H1 (cell line): Measurements from ENCODE around the gene PROK1. TPM values are rescaled to one million over a fixed set of nuclear protein-coding genes. Genes with fewer than 3 reads are reported as not detected.

Source experiments
- CHD2 ChIP-seq: IDR thresholded peaks from 2 replicates; pipeline ENCODE4 v1.6.1; 2012; ENCODE audit warnings: low read length, improper control_type of control experiment
- EGR1 ChIP-seq: IDR thresholded peaks from 2 replicates; pipeline ENCODE4 v1.6.1; 2011; ENCODE audit warnings: low read depth, low read length, borderline replicate concordance
- SRF ChIP-seq: IDR thresholded peaks from 2 replicates; pipeline ENCODE4 v1.6.1; 2011; ENCODE audit warnings: mild to moderate bottlenecking, low read depth, low read length, moderate library complexity
- ZNF274 ChIP-seq: IDR thresholded peaks from 2 replicates; pipeline ENCODE4 v1.7.0; 2012; ENCODE audit warnings: low read length, borderline replicate concordance; ENCODE audit errors: extremely low read depth
- polyA plus RNA-seq, 7 experiments: library from polyadenylated mRNA; depleted of rRNA in 3 of 7; stranded (reverse) in 5 of 7; unstranded in 2 of 7; fragments of >200 nt in 5 of 7; fragments of 200-250 nt in 2 of 7; gene quantifications; 1 replicate in 5 of 7; 2 replicates in 1 of 7; 4 replicates in 1 of 7; pipeline versions ENCODE4 v1.2.1 to v1.2.3, GENCODE V29; 2011 to 2013; ENCODE audit warnings: missing spikeins in 2 of 7, mixed read lengths in 2 of 7
- total RNA-seq: library from RNA; stranded (reverse); fragmentation: NEBNext Ultra II Directional; extraction: Animal tissue kit (Norgen Biotek cat#: 25700); gene quantifications from 2 replicates; pipeline ENCODE4 v1.2.1, GENCODE V29; 2021
- TF ChIP-seq, protein P1 (sequence below): IDR thresholded peaks from 2 replicates; pipeline ENCODE4 v1.6.1; 2011; ENCODE audit warnings: low read depth, mild to moderate bottlenecking, low read length; ENCODE audit not compliant: insufficient read depth
- TF ChIP-seq, protein P2 (sequence below): fragments of 300-600 bp; sonication (generic); IDR thresholded peaks from 2 replicates; pipeline ENCODE4 v1.7.1; 2012; ENCODE audit warnings: low read length, moderate library complexity, mild to moderate bottlenecking, inconsistent platforms; ENCODE audit not compliant: insufficient replicate concordance

PROK1 gene
- total and polyA plus RNA-seq, 2 of the 8 experiments (the other 6 are each of a cell fraction or from before 2014, with no cell fraction given) = 0.12 TPM; not detected in 1

DNA sequence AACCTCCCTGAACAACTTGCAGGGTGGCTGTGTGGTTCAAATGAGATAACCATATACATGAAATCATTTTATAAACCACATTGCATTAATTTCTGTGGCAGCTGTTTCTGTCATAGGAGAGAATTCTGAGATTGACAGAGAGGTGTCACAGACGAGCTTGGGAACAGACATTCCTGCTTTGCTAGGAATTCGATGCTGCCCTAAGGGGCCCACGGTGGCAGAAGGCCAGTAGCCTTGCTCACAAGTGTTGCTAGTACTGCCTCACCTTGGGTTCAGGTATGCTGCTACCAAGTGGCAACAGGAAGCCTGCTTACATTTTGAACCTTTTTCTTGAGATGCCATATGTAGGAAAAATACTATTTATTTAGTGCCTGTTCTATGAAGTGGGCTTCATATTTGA, 54.6 kb downstream of the PROK1 start (continued):
- TF ChIP-seq, protein P1, sequence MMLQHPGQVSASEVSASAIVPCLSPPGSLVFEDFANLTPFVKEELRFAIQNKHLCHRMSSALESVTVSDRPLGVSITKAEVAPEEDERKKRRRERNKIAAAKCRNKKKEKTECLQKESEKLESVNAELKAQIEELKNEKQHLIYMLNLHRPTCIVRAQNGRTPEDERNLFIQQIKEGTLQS = no peak
- TF ChIP-seq CHD2 (no peak), EGR1 (no peak), ZNF274 (no peak), SRF (no peak)
- TF ChIP-seq, protein P2, sequence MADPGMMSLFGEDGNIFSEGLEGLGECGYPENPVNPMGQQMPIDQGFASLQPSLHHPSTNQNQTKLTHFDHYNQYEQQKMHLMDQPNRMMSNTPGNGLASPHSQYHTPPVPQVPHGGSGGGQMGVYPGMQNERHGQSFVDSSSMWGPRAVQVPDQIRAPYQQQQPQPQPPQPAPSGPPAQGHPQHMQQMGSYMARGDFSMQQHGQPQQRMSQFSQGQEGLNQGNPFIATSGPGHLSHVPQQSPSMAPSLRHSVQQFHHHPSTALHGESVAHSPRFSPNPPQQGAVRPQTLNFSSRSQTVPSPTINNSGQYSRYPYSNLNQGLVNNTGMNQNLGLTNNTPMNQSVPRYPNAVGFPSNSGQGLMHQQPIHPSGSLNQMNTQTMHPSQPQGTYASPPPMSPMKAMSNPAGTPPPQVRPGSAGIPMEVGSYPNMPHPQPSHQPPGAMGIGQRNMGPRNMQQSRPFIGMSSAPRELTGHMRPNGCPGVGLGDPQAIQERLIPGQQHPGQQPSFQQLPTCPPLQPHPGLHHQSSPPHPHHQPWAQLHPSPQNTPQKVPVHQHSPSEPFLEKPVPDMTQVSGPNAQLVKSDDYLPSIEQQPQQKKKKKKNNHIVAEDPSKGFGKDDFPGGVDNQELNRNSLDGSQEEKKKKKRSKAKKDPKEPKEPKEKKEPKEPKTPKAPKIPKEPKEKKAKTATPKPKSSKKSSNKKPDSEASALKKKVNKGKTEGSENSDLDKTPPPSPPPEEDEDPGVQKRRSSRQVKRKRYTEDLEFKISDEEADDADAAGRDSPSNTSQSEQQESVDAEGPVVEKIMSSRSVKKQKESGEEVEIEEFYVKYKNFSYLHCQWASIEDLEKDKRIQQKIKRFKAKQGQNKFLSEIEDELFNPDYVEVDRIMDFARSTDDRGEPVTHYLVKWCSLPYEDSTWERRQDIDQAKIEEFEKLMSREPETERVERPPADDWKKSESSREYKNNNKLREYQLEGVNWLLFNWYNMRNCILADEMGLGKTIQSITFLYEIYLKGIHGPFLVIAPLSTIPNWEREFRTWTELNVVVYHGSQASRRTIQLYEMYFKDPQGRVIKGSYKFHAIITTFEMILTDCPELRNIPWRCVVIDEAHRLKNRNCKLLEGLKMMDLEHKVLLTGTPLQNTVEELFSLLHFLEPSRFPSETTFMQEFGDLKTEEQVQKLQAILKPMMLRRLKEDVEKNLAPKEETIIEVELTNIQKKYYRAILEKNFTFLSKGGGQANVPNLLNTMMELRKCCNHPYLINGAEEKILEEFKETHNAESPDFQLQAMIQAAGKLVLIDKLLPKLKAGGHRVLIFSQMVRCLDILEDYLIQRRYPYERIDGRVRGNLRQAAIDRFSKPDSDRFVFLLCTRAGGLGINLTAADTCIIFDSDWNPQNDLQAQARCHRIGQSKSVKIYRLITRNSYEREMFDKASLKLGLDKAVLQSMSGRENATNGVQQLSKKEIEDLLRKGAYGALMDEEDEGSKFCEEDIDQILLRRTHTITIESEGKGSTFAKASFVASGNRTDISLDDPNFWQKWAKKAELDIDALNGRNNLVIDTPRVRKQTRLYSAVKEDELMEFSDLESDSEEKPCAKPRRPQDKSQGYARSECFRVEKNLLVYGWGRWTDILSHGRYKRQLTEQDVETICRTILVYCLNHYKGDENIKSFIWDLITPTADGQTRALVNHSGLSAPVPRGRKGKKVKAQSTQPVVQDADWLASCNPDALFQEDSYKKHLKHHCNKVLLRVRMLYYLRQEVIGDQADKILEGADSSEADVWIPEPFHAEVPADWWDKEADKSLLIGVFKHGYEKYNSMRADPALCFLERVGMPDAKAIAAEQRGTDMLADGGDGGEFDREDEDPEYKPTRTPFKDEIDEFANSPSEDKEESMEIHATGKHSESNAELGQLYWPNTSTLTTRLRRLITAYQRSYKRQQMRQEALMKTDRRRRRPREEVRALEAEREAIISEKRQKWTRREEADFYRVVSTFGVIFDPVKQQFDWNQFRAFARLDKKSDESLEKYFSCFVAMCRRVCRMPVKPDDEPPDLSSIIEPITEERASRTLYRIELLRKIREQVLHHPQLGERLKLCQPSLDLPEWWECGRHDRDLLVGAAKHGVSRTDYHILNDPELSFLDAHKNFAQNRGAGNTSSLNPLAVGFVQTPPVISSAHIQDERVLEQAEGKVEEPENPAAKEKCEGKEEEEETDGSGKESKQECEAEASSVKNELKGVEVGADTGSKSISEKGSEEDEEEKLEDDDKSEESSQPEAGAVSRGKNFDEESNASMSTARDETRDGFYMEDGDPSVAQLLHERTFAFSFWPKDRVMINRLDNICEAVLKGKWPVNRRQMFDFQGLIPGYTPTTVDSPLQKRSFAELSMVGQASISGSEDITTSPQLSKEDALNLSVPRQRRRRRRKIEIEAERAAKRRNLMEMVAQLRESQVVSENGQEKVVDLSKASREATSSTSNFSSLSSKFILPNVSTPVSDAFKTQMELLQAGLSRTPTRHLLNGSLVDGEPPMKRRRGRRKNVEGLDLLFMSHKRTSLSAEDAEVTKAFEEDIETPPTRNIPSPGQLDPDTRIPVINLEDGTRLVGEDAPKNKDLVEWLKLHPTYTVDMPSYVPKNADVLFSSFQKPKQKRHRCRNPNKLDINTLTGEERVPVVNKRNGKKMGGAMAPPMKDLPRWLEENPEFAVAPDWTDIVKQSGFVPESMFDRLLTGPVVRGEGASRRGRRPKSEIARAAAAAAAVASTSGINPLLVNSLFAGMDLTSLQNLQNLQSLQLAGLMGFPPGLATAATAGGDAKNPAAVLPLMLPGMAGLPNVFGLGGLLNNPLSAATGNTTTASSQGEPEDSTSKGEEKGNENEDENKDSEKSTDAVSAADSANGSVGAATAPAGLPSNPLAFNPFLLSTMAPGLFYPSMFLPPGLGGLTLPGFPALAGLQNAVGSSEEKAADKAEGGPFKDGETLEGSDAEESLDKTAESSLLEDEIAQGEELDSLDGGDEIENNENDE = no peak
